ENCODE measurements around the gene WNT7B. TPM values are rescaled to one million over a fixed set of nuclear protein-coding genes. Genes with fewer than 3 reads are reported as not detected.

The WNT7B gene
- polyA plus RNA-seq, 1 of the 3 experiments (the other 2 are of a cell fraction), result 0.13 TPM

- TF ChIP-seq ZBTB33 (IDR thresholded peaks at IDR 0.05; ENCODE audit: borderline replicate concordance, low read depth), result no peak
Measured at GRCh38 chr22:45964926-45965527, 11.9 kb downstream of the WNT7B start (continued).

- H2AFZ ChIP-seq (ENCODE audit: low read depth), result no peak overlapping the region
- ChIA-PET POLR2A (no interaction called here), CTCF (no interaction called here)
- no peak overlapping the region for H3K27ac ChIP-seq (ENCODE audit: low read depth in 2 of 2, low read length in 1 of 2)
- no peak for TF ChIP-seq GATA2 (CRISPR knock-in tag; IDR thresholded peaks at IDR 0.05)
- H3K79me2 ChIP-seq (ENCODE audit: insufficient read depth), result no peaks in the 10 kb centered on the region
- 40% methylated on average over 1 of the region's 12 CpGs for WGBS (ENCODE audit: low lambda C conversion rate)
- H4K20me1 ChIP-seq (ENCODE audit: insufficient read depth), result no peaks in the 10 kb centered on the region
- no peak overlapping the region for H3K4me2 ChIP-seq
- H3K4me1 ChIP-seq (ENCODE audit: control insufficient read depth in 1 of 2, insufficient read depth in 2 of 2, low read depth in 1 of 2, low read length in 1 of 2), result peaks cover 0 to 2% of the 10 kb centered on the region in 2 experiments; a peak in 1 of 4 replicates
- H3K36me3 ChIP-seq (replicated peaks in 1 of 2; ENCODE audit: control insufficient read depth in 1 of 2, insufficient read depth in 2 of 2, low read length in 1 of 2), result no peaks in the 10 kb centered on the region
- no peak overlapping the region for H3K9ac ChIP-seq
- no peak for DNase-seq
- H3F3A ChIP-seq (replicated peaks; ENCODE audit: insufficient read depth), result no peaks in the 10 kb centered on the region
- no peaks in the 10 kb centered on the region for H3K27me3 ChIP-seq (ENCODE audit: insufficient read depth)
- H3K9me3 ChIP-seq, result no peaks in the 10 kb centered on the region
- H3K9me2 ChIP-seq, result no peaks in the 10 kb centered on the region
- no peak overlapping the region for H3K4me3 ChIP-seq (ENCODE audit: low read depth in 2 of 2, low read length in 1 of 2)
Measured at GRCh38 chr22:45964372-45964771, 12.6 kb downstream of the WNT7B start.

GRCh38 chr22:45963821-45964220 lies 13.1 kb downstream of the WNT7B start:
- WGBS (ENCODE audit: low lambda C conversion rate), result 60% methylated on average over 1 of the region's 7 CpGs
- Histone ChIP-seq H3K4me2 (no peak overlapping the region), H3K79me2 (ENCODE audit: insufficient read depth) (no peaks in the 10 kb centered on the region)

More at GRCh38 chr22:45963821-45964220, 13.1 kb downstream of the WNT7B start:
- ChIA-PET CTCF (no interaction called here), POLR2A (no interaction called here)
- H3K9me3 ChIP-seq, result no peaks in the 10 kb centered on the region
- no peaks in the 10 kb centered on the region for H3K27me3 ChIP-seq (ENCODE audit: insufficient read depth)
- H2AFZ ChIP-seq (ENCODE audit: low read depth), result no peak overlapping the region
- H3K9ac ChIP-seq, result no peak overlapping the region
- H3F3A ChIP-seq (replicated peaks; ENCODE audit: insufficient read depth), result no peaks in the 10 kb centered on the region
- no peaks in the 10 kb centered on the region for H3K9me2 ChIP-seq
- no peaks in the 10 kb centered on the region for H4K20me1 ChIP-seq (ENCODE audit: insufficient read depth)
- H3K36me3 ChIP-seq (replicated peaks in 1 of 2; ENCODE audit: control insufficient read depth in 1 of 2, insufficient read depth in 2 of 2, low read length in 1 of 2), result no peaks in the 10 kb centered on the region
- H3K4me1 ChIP-seq (ENCODE audit: control insufficient read depth in 1 of 2, insufficient read depth in 2 of 2, low read depth in 1 of 2, low read length in 1 of 2), result no peaks in the 10 kb centered on the region
- H3K27ac ChIP-seq (ENCODE audit: low read depth in 2 of 2, low read length in 1 of 2), result no peak overlapping the region
- no peak for DNase-seq
- H3K4me3 ChIP-seq (ENCODE audit: low read depth in 2 of 2, low read length in 1 of 2), result no peak overlapping the region
- TF ChIP-seq TAF1 (IDR thresholded peaks at IDR 0.05; ENCODE audit: borderline replicate concordance, low read depth, low read length) (no peak), MAX (IDR thresholded peaks at IDR 0.05; ENCODE audit: low read depth) (no peak), USF1 (IDR thresholded peaks at IDR 0.05; ENCODE audit: borderline replicate concordance, low read depth) (no peak), ZBTB33 (IDR thresholded peaks at IDR 0.05; ENCODE audit: borderline replicate concordance, low read depth) (no peak), PBX3 (IDR thresholded peaks at IDR 0.05) (no peak), FOSL2 (IDR thresholded peaks at IDR 0.05; ENCODE audit: borderline replicate concordance, low read depth) (no peak), EZH2phosphoT487 (IDR thresholded peaks at IDR 0.05; ENCODE audit: borderline replicate concordance, low read depth) (no peak), MXI1 (IDR thresholded peaks at IDR 0.05; ENCODE audit: low read depth, low read length) (no peak), REST (IDR thresholded peaks at IDR 0.05; ENCODE audit: low read depth, low read length) (no peak), ELF1 (IDR thresholded peaks at IDR 0.05) (no peak)
